ENCODE data around the gene KLHL3. TPM values are rescaled to one million over a fixed set of nuclear protein-coding genes. Genes with fewer than 3 reads are reported as not detected.

The KLHL3 gene
- total RNA-seq, 1 experiment from 2014 or later: 0.58 TPM

- no peak for TF ChIP-seq EZH2 (IDR thresholded peaks at IDR 0.05; ENCODE audit: borderline replicate concordance, low read depth, low read length, poor library complexity, severe bottlenecking)
- TF ChIP-seq CTCF (conservative IDR thresholded peaks at IDR 0.05; ENCODE audit: low read depth, low read length): no peak
- Histone ChIP-seq H3K4me1 (ENCODE audit: insufficient read depth, low read length, poor library complexity, severe bottlenecking) (peaks cover 4% of the 10 kb centered on the region), H3K4me3 (ENCODE audit: low read depth, low read length, poor library complexity, severe bottlenecking) (no peak overlapping the region), H3K9me3 (ENCODE audit: low read depth, low read length, poor library complexity, severe bottlenecking) (no peaks in the 10 kb centered on the region), H3K27ac (ENCODE audit: low read depth, low read length, poor library complexity, severe bottlenecking) (no peak overlapping the region), H3K36me3 (ENCODE audit: insufficient read depth, low read length, poor library complexity, severe bottlenecking) (no peaks in the 10 kb centered on the region), H3K27me3 (replicated peaks; ENCODE audit: insufficient read depth, low read depth, low read length, poor library complexity) (no peaks in the 10 kb centered on the region)
- no peak for DNase-seq (ENCODE audit: low spot score)
- intact Hi-C loops (cut with micrococcal nuclease; ENCODE audit: unreplicated experiment): no loop called here
- CTCF ChIA-PET: no interaction called here
- no TSS peak for BruUV-seq (replicated peaks)
- POLR2A ChIA-PET (ENCODE audit: low non-redundant PET): no interaction called here
Observed at GRCh38 chr5:137633896-137634295, 102.0 kb downstream of the KLHL3 start.

- no TSS peak for BruUV-seq (replicated peaks)
- Histone ChIP-seq H3K9me3 (ENCODE audit: low read depth, low read length, poor library complexity, severe bottlenecking) (no peaks in the 10 kb centered on the region), H3K27ac (ENCODE audit: low read depth, low read length, poor library complexity, severe bottlenecking) (no peak overlapping the region), H3K4me1 (ENCODE audit: insufficient read depth, low read length, poor library complexity, severe bottlenecking) (peaks cover 4% of the 10 kb centered on the region), H3K36me3 (ENCODE audit: insufficient read depth, low read length, poor library complexity, severe bottlenecking) (no peaks in the 10 kb centered on the region), H3K27me3 (replicated peaks; ENCODE audit: insufficient read depth, low read depth, low read length, poor library complexity) (no peaks in the 10 kb centered on the region), H3K4me3 (ENCODE audit: low read depth, low read length, poor library complexity, severe bottlenecking) (no peak overlapping the region)
- DNase-seq (ENCODE audit: low spot score): no peak
- ChIA-PET POLR2A (ENCODE audit: low non-redundant PET) (no interaction called here), CTCF (no interaction called here)
- TF ChIP-seq EZH2 (IDR thresholded peaks at IDR 0.05; ENCODE audit: borderline replicate concordance, low read depth, low read length, poor library complexity, severe bottlenecking): no peak
- TF ChIP-seq CTCF (conservative IDR thresholded peaks at IDR 0.05; ENCODE audit: low read depth, low read length): no peak
- intact Hi-C loops (cut with micrococcal nuclease; ENCODE audit: unreplicated experiment): no loop called here
Observed at GRCh38 chr5:137632716-137633115, 103.2 kb downstream of the KLHL3 start.

- H3K9me3 ChIP-seq (ENCODE audit: low read depth, low read length, poor library complexity, severe bottlenecking): no peaks in the 10 kb centered on the region
Observed at GRCh38 chr5:137631453-137631852, 104.4 kb downstream of the KLHL3 start.

More at GRCh38 chr5:137631453-137631852, 104.4 kb downstream of the KLHL3 start:
- TF ChIP-seq CTCF (conservative IDR thresholded peaks at IDR 0.05; ENCODE audit: low read depth, low read length) (no peak), EZH2 (IDR thresholded peaks at IDR 0.05; ENCODE audit: borderline replicate concordance, low read depth, low read length, poor library complexity, severe bottlenecking) (no peak)
- Histone ChIP-seq H3K27me3 (replicated peaks; ENCODE audit: insufficient read depth, low read depth, low read length, poor library complexity) (no peaks in the 10 kb centered on the region), H3K36me3 (ENCODE audit: insufficient read depth, low read length, poor library complexity, severe bottlenecking) (no peaks in the 10 kb centered on the region), H3K27ac (ENCODE audit: low read depth, low read length, poor library complexity, severe bottlenecking) (no peak overlapping the region), H3K4me3 (ENCODE audit: low read depth, low read length, poor library complexity, severe bottlenecking) (no peak overlapping the region), H3K4me1 (ENCODE audit: insufficient read depth, low read length, poor library complexity, severe bottlenecking) (peaks cover 4% of the 10 kb centered on the region)
- no peak for DNase-seq (ENCODE audit: low spot score)
- BruUV-seq (replicated peaks): no TSS peak
- CTCF ChIA-PET: interaction anchor here (0.7 kb wide), 1 partner anchor 317 kb away, joined by 11 read pairs; no protein-coding TSS in a partner anchor
- intact Hi-C loops (cut with micrococcal nuclease; ENCODE audit: unreplicated experiment): loop anchor here (2.0 kb wide), 1 partner anchor 433 kb away; no protein-coding TSS in a partner anchor
- POLR2A ChIA-PET (ENCODE audit: low non-redundant PET): no interaction called here

Measured in A673 (cell line).